HEK293 (cell line): ENCODE measurements around the gene LILRB2.
"Not testable (repeated sequence)": the region's sequence is repeated elsewhere in the genome, so short reads cannot be mapped to it uniquely, and the experiment has no call there.

Experiments used
- CTCF ChIA-PET: fragments of 350-600 bp; formaldehyde crosslinking; extraction: SDS; loops from one replicate; lab custom pipeline; 2021; ENCODE audit warnings: antibody characterized with exemption; lab: Yijun Ruan, JAX
- POLR2A ChIA-PET: fragments of 300-600 bp; formaldehyde crosslinking; extraction: SDS; loops from one replicate; lab custom pipeline; 2020; ENCODE audit warnings: antibody characterized with exemption, inconsistent platforms; lab: Yijun Ruan, JAX
- H3K27ac ChIP-seq: fragments of 200-500 bp; sonication (Bioruptor generic); 2 replicates; pipeline ENCODE4 v1.5.1; 2014; ENCODE audit warnings: low read depth, low read length, control low read depth, inconsistent platforms; ENCODE audit errors: extremely low read depth
- H3K36me3 ChIP-seq, 2 experiments: fragments of 200-500 bp in 1 of 2; sonication (Bioruptor generic) in 1 of 2; 1 replicate in 1 of 2; 2 replicates in 1 of 2; pipeline ENCODE4 v1.5.1; 2014 to 2017; ENCODE audit warnings: inconsistent platforms in 2 of 2, low read length in 2 of 2; ENCODE audit not compliant: control insufficient read depth in 2 of 2, insufficient read depth in 1 of 2
- H3K4me1 ChIP-seq: fragments of 200-500 bp; sonication (Bioruptor generic); 2 replicates; pipeline ENCODE4 v1.5.1; 2014; ENCODE audit warnings: mild to moderate bottlenecking, low read length, inconsistent platforms; ENCODE audit not compliant: control insufficient read depth, insufficient read depth
- H3K4me3 ChIP-seq: 2 replicates; pipeline ENCODE4 v1.5.1; 2011; ENCODE audit warnings: low read depth, mild to moderate bottlenecking, control low read depth, low read length, moderate library complexity
- H3K9me3 ChIP-seq: fragments of 200-500 bp; sonication (Bioruptor generic); 2 replicates; pipeline ENCODE4 v1.5.1; 2014; ENCODE audit warnings: low read depth, low read length, inconsistent platforms; ENCODE audit not compliant: control insufficient read depth, insufficient read depth
- BCL6B ChIP-seq: fragments of 450-650 bp; formaldehyde crosslinking; IDR thresholded peaks from 2 replicates; pipeline ENCODE4 v1.5.1; 2017; ENCODE audit warnings: missing biosample characterization, missing genetic modification characterization
- GLIS1 ChIP-seq: fragments of 450-650 bp; formaldehyde crosslinking; IDR thresholded peaks from 2 replicates; pipeline ENCODE4 v1.5.1; 2016; ENCODE audit warnings: missing biosample characterization, missing genetic modification characterization
- KLF8 ChIP-seq: fragments of 450-650 bp; formaldehyde crosslinking; IDR thresholded peaks from 2 replicates; pipeline ENCODE4 v1.5.1; 2016; ENCODE audit warnings: missing biosample characterization, missing genetic modification characterization
- ZBTB11 ChIP-seq: fragments of 450-650 bp; formaldehyde crosslinking; conservative IDR thresholded peaks from 2 replicates; pipeline ENCODE4 v1.5.1; 2016; ENCODE audit warnings: low read depth, missing biosample characterization, missing genetic modification characterization
- ZBTB17 ChIP-seq: fragments of 450-650 bp; formaldehyde crosslinking; IDR thresholded peaks from 2 replicates; pipeline ENCODE4 v1.5.1; 2016; ENCODE audit warnings: missing biosample characterization, missing genetic modification characterization
- ZBTB48 ChIP-seq: fragments of 450-650 bp; formaldehyde crosslinking; IDR thresholded peaks from 2 replicates; pipeline ENCODE4 v1.5.1; 2016; ENCODE audit warnings: missing biosample characterization, missing genetic modification characterization
- ZBTB8A ChIP-seq: fragments of 450-650 bp; formaldehyde crosslinking; IDR thresholded peaks from 2 replicates; pipeline ENCODE4 v1.5.1; 2016; ENCODE audit warnings: missing biosample characterization, missing genetic modification characterization
- ZEB2 ChIP-seq: fragments of 450-650 bp; formaldehyde crosslinking; IDR thresholded peaks from 2 replicates; pipeline ENCODE4 v1.5.1; 2016; ENCODE audit warnings: missing biosample characterization, missing genetic modification characterization
- ZIC2 ChIP-seq: fragments of 450-650 bp; formaldehyde crosslinking; IDR thresholded peaks from 2 replicates; pipeline ENCODE4 v1.5.1; 2016; ENCODE audit warnings: missing biosample characterization, missing genetic modification characterization
- ZNF354C ChIP-seq: fragments of 450-650 bp; formaldehyde crosslinking; IDR thresholded peaks from 2 replicates; pipeline ENCODE4 v1.5.1; 2016; ENCODE audit warnings: missing biosample characterization, missing genetic modification characterization, low read depth, borderline replicate concordance
- ZNF48 ChIP-seq: fragments of 450-650 bp; formaldehyde crosslinking; IDR thresholded peaks from 2 replicates; pipeline ENCODE4 v1.5.1; 2016; ENCODE audit warnings: missing biosample characterization, missing genetic modification characterization
- ZNF548 ChIP-seq: fragments of 450-650 bp; formaldehyde crosslinking; IDR thresholded peaks from 2 replicates; pipeline ENCODE4 v1.5.1; 2016; ENCODE audit warnings: missing biosample characterization, missing genetic modification characterization
- ZNF555 ChIP-seq: fragments of 450-650 bp; formaldehyde crosslinking; conservative IDR thresholded peaks from 2 replicates; pipeline ENCODE4 v1.5.1; 2017; ENCODE audit warnings: missing biosample characterization, mild to moderate bottlenecking, missing genetic modification characterization, inconsistent platforms
- ZNF692 ChIP-seq: fragments of 450-650 bp; formaldehyde crosslinking; IDR thresholded peaks from 2 replicates; pipeline ENCODE4 v1.5.1; 2016; ENCODE audit warnings: missing biosample characterization, missing genetic modification characterization
- ZNF792 ChIP-seq: fragments of 450-650 bp; formaldehyde crosslinking; IDR thresholded peaks from 2 replicates; pipeline ENCODE4 v1.5.1; 2016; ENCODE audit warnings: missing biosample characterization, missing genetic modification characterization
- ZXDB ChIP-seq: fragments of 450-650 bp; formaldehyde crosslinking; IDR thresholded peaks from 2 replicates; pipeline ENCODE4 v1.5.1; 2016; ENCODE audit warnings: missing biosample characterization, missing genetic modification characterization

The LILRB2 gene

GRCh38 chr19:54240372-54241336 is 40.3 kb downstream of the LILRB2 start:
- H3K36me3 ChIP-seq, H3K4me1 ChIP-seq, H3K4me3 ChIP-seq, POLR2A ChIA-PET, H3K9me3 ChIP-seq, H3K27ac ChIP-seq: not testable (repeated sequence)
- CTCF ChIA-PET = interaction anchor here (1.1 kb wide), 1 partner anchor 25 kb away, joined by 3 read pairs; no protein-coding TSS in a partner anchor
- TF ChIP-seq GLIS1 = 0 out of 2 replicates have a peak, but pooled peaks have one; percentile 13

GRCh38 chr19:54239491-54240371 is 41.2 kb downstream of the LILRB2 start:
- H3K36me3 ChIP-seq, POLR2A ChIA-PET, H3K4me1 ChIP-seq, H3K9me3 ChIP-seq, H3K27ac ChIP-seq, H3K4me3 ChIP-seq: not testable (repeated sequence)
- TF ChIP-seq GLIS1 = peak; percentile 76
- CTCF ChIA-PET = interaction anchor here (1.1 kb wide), 1 partner anchor 26 kb away, joined by 3 read pairs; no protein-coding TSS in a partner anchor

GRCh38 chr19:54233941-54234340 is 47.0 kb downstream of the LILRB2 start:
- POLR2A ChIA-PET = no interaction called here
- CTCF ChIA-PET = interaction anchor here (1.3 to 2.2 kb wide), 2 partner anchors 32 to 157 kb away, joined by 6 to 9 read pairs; no protein-coding TSS in a partner anchor
- Histone ChIP-seq H3K9me3 (no peaks in the 10 kb centered on the region; the same call in 1 of the 2 replicates), H3K4me1 (peaks cover 2% of the 10 kb centered on the region; the same call in 1 of the 2 replicates), H3K4me3 (no peak overlapping the region), H3K27ac (no peak overlapping the region), H3K36me3 (no peaks in the 10 kb centered on the region)
- TF ChIP-seq BCL6B (tag by site-specific recombination) (no peak), ZNF548 (tag by site-specific recombination) (no peak), KLF8 (tag by site-specific recombination) (no peak), ZNF48 (tag by site-specific recombination) (no peak)

- no peaks in the 10 kb centered on the region; the same call in 1 of the 2 replicates for H3K9me3 ChIP-seq
- no peak overlapping the region for H3K4me3 ChIP-seq
- H3K36me3 ChIP-seq = no peaks in the 10 kb centered on the region; a peak in 1 of 3 replicates
- H3K27ac ChIP-seq = no peak overlapping the region
- peaks cover 2% of the 10 kb centered on the region; the same call in 1 of the 2 replicates for H3K4me1 ChIP-seq
- CTCF ChIA-PET = interaction anchor here (0.6 to 2.4 kb wide), 8 partner anchors 19 to 702 kb away, joined by 3 to 14 read pairs (median 5); partner anchors contain the start of genes CNOT3, MBOAT7 and TSEN34
- POLR2A ChIA-PET = no interaction called here
- TF ChIP-seq ZEB2 (tag by site-specific recombination) (peak; percentile 24; the same call in 1 of the 2 replicates), ZBTB11 (no peak), ZBTB48 (tag by site-specific recombination) (no peak), ZNF792 (tag by site-specific recombination) (no peak), ZXDB (tag by site-specific recombination) (peak; percentile 49), ZNF354C (tag by site-specific recombination) (no peak), ZBTB8A (tag by site-specific recombination) (peak; percentile 49; the same call in 1 of the 2 replicates), ZNF692 (tag by site-specific recombination) (peak; percentile 69; the same call in 1 of the 2 replicates), ZIC2 (0 out of 2 replicates have a peak, but pooled peaks have one; percentile 18), ZNF555 (tag by site-specific recombination) (no peak), ZBTB17 (tag by site-specific recombination) (peak; percentile 89)
Observed at GRCh38 chr19:54231077-54231931, 49.6 kb downstream of the LILRB2 start.
